Testis (tissue), 2 donors: ENCODE results near the gene MAGEB10.

Source experiments
- CTCF ChIP-seq, 3 experiments: fragments of 450-650 bp in 2 of 3; fragments of 200-600 bp in 1 of 3; sonication (generic) in 1 of 3; IDR thresholded peaks; one replicate each; pipeline ENCODE4 v1.5.1; 2016 to 2019; ENCODE audit warnings: antibody characterized with exemption in 3 of 3, mild to moderate bottlenecking in 2 of 3, moderate library complexity in 1 of 3
- POLR2A ChIP-seq: fragments of 450-650 bp; IDR thresholded peaks from one replicate; pipeline ENCODE4 v1.6.1; 2017; ENCODE audit warnings: antibody characterized with exemption, mild to moderate bottlenecking, moderate library complexity

- TF ChIP-seq CTCF (IDR thresholded peaks at IDR 0.05) (no peak), POLR2A (no peak)
These were observed 40.4 kb upstream of the MAGEB10 start for GRCh38 chrX:27767387-27767786.
